ENCODE measurements around the gene ERAP2. TPM values are rescaled to one million over a fixed set of nuclear protein-coding genes. Genes with fewer than 3 reads are reported as not detected.

ERAP2 gene
- total RNA-seq, 2 experiments from 2014 or later: 43.0 to 44.5 TPM

DNA sequence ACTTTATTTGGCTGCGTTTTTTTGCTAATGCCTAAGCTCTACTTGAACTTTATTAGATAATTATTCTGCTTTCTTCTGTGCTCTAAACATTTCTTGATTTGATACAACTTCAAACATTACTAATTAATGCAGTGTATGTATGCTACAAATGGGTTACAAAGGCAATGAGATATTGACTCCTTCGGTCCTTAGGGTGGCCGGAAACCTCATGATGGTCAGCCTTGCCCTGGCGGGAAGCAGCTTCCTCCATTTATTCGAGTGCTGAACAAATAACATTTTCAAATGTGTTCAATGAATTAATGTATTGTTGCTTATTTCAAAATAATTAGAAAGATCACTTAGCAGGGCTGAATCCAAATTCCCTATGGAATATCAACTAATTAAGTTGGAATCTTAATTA lies 55.7 kb downstream of the ERAP2 start:
- Mint-ChIP-seq H3K36me3 (ENCODE audit: low read depth) (peaks cover 14% of the 10 kb centered on the region), H3K4me1 (ENCODE audit: low read depth) (peaks cover 48% of the 10 kb centered on the region), H3K9me3 (no peaks in the 10 kb centered on the region), H3K27ac (no peak overlapping the region), H3K4me3 (peak overlapping the region; percentile 45), H3K27me3 (no peaks in the 10 kb centered on the region)
- ATAC-seq (no peak), DNase-seq (no peak)
- TF ChIP-seq, protein P1, sequence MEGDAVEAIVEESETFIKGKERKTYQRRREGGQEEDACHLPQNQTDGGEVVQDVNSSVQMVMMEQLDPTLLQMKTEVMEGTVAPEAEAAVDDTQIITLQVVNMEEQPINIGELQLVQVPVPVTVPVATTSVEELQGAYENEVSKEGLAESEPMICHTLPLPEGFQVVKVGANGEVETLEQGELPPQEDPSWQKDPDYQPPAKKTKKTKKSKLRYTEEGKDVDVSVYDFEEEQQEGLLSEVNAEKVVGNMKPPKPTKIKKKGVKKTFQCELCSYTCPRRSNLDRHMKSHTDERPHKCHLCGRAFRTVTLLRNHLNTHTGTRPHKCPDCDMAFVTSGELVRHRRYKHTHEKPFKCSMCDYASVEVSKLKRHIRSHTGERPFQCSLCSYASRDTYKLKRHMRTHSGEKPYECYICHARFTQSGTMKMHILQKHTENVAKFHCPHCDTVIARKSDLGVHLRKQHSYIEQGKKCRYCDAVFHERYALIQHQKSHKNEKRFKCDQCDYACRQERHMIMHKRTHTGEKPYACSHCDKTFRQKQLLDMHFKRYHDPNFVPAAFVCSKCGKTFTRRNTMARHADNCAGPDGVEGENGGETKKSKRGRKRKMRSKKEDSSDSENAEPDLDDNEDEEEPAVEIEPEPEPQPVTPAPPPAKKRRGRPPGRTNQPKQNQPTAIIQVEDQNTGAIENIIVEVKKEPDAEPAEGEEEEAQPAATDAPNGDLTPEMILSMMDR (IDR thresholded peaks at IDR 0.05): no peak
- ChIA-PET POLR2A (interaction anchor here (1.4 to 1.7 kb wide), 2 partner anchors 47 to 55 kb away, joined by 3 to 5 read pairs; partner anchors contain the start of gene ERAP2), CTCF (interaction anchor here (1.4 to 2.2 kb wide), 4 partner anchors 9 to 63 kb away, joined by 4 to 7 read pairs (median 6); partner anchors contain the start of gene ERAP2)
- intact Hi-C loops (cut with micrococcal nuclease): loop anchor here (5.0 to 10.0 kb wide), 2 partner anchors 35 to 73 kb away; no protein-coding TSS in a partner anchor

DNA sequence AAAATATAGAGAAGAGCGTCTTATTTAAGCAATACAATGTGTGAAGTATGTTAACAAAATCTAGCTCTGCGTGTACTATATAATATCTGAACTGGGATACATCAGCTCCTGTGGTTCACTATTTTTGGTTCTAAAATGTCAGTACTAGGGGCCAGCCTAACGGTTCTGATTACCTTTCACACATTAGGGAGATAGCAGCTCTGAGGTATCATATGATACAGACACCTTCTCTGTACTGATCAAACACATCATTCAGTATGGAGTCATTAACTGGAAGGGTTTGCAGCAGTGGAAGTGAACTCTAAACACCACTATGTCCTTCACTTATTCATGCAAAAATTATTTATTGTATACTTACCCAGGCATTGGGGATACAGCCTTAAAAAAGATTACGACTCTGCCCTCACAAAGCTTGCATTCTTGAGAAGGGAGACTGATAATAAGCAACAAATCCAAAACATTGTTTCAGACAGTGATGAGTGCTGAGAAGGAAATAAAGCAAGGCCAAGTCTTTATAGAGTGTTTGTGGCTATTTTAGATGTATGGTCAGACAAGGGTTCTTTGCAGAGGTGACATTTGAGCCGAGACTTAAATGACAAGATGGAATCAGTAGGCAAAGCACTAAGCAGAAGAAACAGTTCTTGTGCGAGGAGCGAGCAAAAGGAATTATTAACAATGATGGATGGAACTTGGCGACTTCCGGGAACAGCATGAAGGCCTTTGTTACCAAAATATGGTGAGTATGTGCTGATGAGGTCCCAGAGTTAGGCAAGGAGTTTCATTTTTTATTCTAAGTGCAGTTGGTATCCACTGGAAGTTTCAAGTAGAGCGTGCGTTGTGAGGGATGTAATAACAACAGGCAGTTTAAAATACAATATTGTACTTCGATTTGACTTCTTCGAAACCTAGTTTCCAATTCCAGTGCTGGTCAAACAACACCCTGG lies 57.7 kb downstream of the ERAP2 start:
- H3K36me3 Mint-ChIP-seq (ENCODE audit: low read depth): peaks cover 17% of the 10 kb centered on the region
- H3K27ac Mint-ChIP-seq: peak overlapping the region; percentile 99
- TF ChIP-seq, protein P1 (IDR thresholded peaks at IDR 0.05): no peak
- no peak for ATAC-seq
- intact Hi-C loops (cut with micrococcal nuclease): loop anchor here (1.0 to 10.0 kb wide), 4 partner anchors 27 to 71 kb away; partner anchors contain the start of gene ERAP2
- no peaks in the 10 kb centered on the region for H3K9me3 Mint-ChIP-seq
- ChIA-PET POLR2A (interaction anchor here (0.6 to 1.6 kb wide), 11 partner anchors 9 to 126 kb away, joined by 3 to 8 read pairs (median 5); partner anchors contain the start of genes ERAP1 and ERAP2), CTCF (interaction anchor here (0.7 to 1.7 kb wide), 6 partner anchors 38 to 209 kb away, joined by 3 to 11 read pairs (median 3); partner anchors contain the start of gene LIX1)
- peaks cover 51% of the 10 kb centered on the region for H3K4me1 Mint-ChIP-seq (ENCODE audit: low read depth)
- H3K27me3 Mint-ChIP-seq: no peaks in the 10 kb centered on the region
- DNase-seq: peak; percentile 31
- peak overlapping the region; percentile 82 for H3K4me3 Mint-ChIP-seq

DNA sequence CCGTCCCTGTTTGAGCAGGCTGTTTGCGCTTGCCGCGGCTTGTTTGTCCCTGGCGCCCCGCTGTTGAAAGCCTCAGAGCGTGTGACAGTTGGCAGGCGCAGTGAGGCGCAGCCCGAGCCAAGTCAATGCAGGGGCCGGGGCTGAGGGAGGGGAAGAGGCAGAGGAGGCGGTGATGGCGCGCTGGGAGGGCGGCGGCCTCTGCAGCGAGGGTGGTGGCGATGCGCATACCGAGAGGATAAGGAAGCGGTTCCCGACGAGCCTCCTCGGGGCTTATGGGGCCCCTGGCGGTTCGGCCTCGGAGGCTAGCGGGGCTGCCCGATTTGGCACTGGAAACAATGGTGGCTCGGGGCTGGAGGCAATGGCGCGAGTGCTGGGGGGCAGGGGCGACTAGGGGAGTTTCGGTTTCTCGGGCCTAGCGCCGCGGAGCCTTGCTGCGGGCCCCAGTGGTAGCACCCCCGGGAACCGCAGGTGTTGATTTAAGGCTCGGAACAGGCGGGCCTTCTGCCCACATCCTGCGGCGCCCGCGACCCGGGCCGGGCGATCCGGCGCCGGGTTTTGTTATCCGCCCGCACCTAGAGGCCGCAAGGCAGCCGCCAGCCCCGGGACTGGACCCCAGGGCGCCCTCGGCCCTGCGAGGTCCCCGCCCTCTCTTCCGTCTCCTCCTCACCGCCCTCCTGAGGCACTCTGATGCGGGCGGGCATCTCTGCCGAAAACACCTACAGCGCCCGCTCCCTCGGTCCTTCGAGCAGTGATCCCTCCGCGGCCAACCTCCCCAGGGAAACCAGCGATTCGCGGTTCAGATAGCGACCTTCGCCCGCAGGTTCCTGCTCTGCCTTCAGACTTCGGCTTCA lies 58.6 kb downstream of the ERAP2 start:
- POLR2A ChIA-PET: interaction anchor here (0.6 to 2.5 kb wide), 5 partner anchors 23 to 1235 kb away, joined by 3 to 18 read pairs (median 5); no protein-coding TSS in a partner anchor
- intact Hi-C loops (cut with micrococcal nuclease): loop anchor here (1.0 to 10.0 kb wide), 4 partner anchors 26 to 70 kb away; partner anchors contain the start of gene ERAP2
- Mint-ChIP-seq H3K27ac (peak overlapping the region; percentile 99), H3K36me3 (ENCODE audit: low read depth) (peaks cover 15% of the 10 kb centered on the region), H3K9me3 (no peaks in the 10 kb centered on the region), H3K27me3 (no peaks in the 10 kb centered on the region), H3K4me3 (peak overlapping the region; percentile 82), H3K4me1 (ENCODE audit: low read depth) (peaks cover 51% of the 10 kb centered on the region)
- peak; percentile 73 for ATAC-seq
- DNase-seq: peak; percentile 95
- CTCF ChIA-PET: interaction anchor here (1.6 kb wide), 1 partner anchor 227 kb away, joined by 6 read pairs; no protein-coding TSS in a partner anchor
- TF ChIP-seq, protein P1 (IDR thresholded peaks at IDR 0.05): no peak

DNA sequence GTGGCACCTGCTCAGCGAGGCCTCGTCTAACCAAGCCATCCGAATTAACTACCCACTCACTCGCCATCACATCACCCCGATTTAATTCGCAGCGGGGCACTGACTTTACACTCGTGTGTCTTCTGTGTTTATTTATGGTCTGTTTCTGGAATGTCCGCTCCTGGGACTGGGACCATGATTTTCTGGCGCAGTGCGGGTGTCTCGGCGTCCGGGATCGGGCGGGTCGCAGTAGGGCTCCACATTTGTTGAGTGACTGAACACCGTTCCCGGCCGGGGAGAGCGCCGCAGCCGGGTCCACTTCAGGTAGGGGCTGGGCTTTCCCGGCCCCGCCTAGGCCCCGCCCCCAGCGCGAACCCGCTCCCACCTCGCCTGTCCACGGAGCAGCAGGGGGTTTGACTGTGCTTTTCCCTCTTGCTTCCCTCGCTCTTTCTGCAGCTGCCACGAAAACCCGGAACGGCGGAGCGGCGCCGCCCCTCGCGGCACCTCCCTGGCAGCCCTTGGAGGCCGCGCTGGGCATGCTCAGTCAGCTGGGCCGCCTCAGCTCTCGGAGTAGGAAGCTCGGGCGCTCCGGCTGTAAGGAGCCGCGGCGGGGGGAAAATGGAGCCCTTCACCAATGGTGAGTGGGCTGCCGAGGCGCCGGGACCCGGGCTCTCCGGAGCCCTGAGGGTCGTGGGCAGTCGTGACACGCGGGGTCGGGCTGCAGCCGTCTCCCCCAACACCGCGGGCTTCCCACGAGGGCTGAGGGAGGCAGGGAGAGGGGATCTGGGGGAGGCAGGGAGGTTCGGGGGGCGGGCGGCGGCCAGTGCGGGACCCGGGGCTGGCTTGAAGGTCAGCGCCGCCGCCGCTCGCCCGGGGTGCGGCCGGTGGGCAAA lies 59.5 kb downstream of the ERAP2 start, which contains the start of gene LNPEP:
LNPEP (plus strand) TSS at position 522 of the 872 bp plus-strand sequence; CDS start at position 598, 76 bp downstream.
- peaks cover 17% of the 10 kb centered on the region for H3K36me3 Mint-ChIP-seq (ENCODE audit: low read depth)
- peak; percentile 65 for ATAC-seq
- intact Hi-C loops (cut with micrococcal nuclease): loop anchor here (2.0 to 10.0 kb wide), 2 partner anchors 59 to 69 kb away; partner anchors contain the start of gene ERAP2
- H3K27me3 Mint-ChIP-seq: no peaks in the 10 kb centered on the region
- peak within 1 kb of the TSS; percentile 82 for H3K4me3 Mint-ChIP-seq
- ChIA-PET POLR2A (interaction anchor here (0.6 to 2.5 kb wide), 11 partner anchors 8 to 1234 kb away, joined by 3 to 18 read pairs (median 4); no protein-coding TSS in a partner anchor), CTCF (interaction anchor here (1.2 to 1.9 kb wide), 5 partner anchors 13 to 226 kb away, joined by 3 to 10 read pairs (median 4); no protein-coding TSS in a partner anchor)
- TF ChIP-seq, protein P1 (IDR thresholded peaks at IDR 0.05): no peak
- no peaks in the 10 kb centered on the region for H3K9me3 Mint-ChIP-seq
- peak; percentile 96 for DNase-seq
- H3K27ac Mint-ChIP-seq: peak within 1 kb of the TSS; percentile 99
- peaks cover 51% of the 10 kb centered on the region for H3K4me1 Mint-ChIP-seq (ENCODE audit: low read depth)

All from activated CD8-positive, alpha-beta T cell treated with anti-CD3 and anti-CD28 coated beads for 36 hours (primary cell).